ENCODE measurements around the gene GALNTL6.

GALNTL6 gene

GRCh38 chr4:172584816-172585215 lies 771.6 kb downstream of the GALNTL6 start:
- no peak for DNase-seq

GRCh38 chr4:172596206-172596605 lies 783.0 kb downstream of the GALNTL6 start:
- no peak for DNase-seq

- no peak for DNase-seq
These were observed 786.4 kb downstream of the GALNTL6 start for GRCh38 chr4:172599554-172599953.

GRCh38 chr4:172601195-172601594 lies 788.0 kb downstream of the GALNTL6 start:
- DNase-seq, result peak; percentile 82

GRCh38 chr4:172619218-172619617 lies 806.0 kb downstream of the GALNTL6 start:
- no peak for DNase-seq

- no peak for DNase-seq
These were observed 806.6 kb downstream of the GALNTL6 start for GRCh38 chr4:172619798-172620197.

GRCh38 chr4:172628263-172628662 lies 815.1 kb downstream of the GALNTL6 start:
- DNase-seq, result no peak

- no peak for DNase-seq
These were observed 817.1 kb downstream of the GALNTL6 start for GRCh38 chr4:172630280-172630679.

GRCh38 chr4:172631832-172632231 lies 818.6 kb downstream of the GALNTL6 start:
- DNase-seq, result no peak

- DNase-seq, result no peak
These were observed 835.3 kb downstream of the GALNTL6 start for GRCh38 chr4:172648471-172648870.

- DNase-seq, result no peak
These were observed 835.9 kb downstream of the GALNTL6 start for GRCh38 chr4:172649143-172649542.

GRCh38 chr4:172650758-172651530 lies 837.7 kb downstream of the GALNTL6 start:
- DNase-seq, result no peak

GRCh38 chr4:172651961-172652360 lies 838.8 kb downstream of the GALNTL6 start:
- DNase-seq, result no peak

- DNase-seq, result no peak
These were observed 839.2 kb downstream of the GALNTL6 start for GRCh38 chr4:172652369-172652768.

- DNase-seq, result no peak
These were observed 840.5 kb downstream of the GALNTL6 start for GRCh38 chr4:172653676-172654075.

- peak; percentile 69 for DNase-seq
These were observed 841.3 kb downstream of the GALNTL6 start for GRCh38 chr4:172654457-172654856.

GRCh38 chr4:172656055-172656454 lies 842.9 kb downstream of the GALNTL6 start:
- no peak for DNase-seq

- no peak for DNase-seq
These were observed 843.9 kb downstream of the GALNTL6 start for GRCh38 chr4:172657081-172657480.

- DNase-seq, result no peak
These were observed 847.0 kb downstream of the GALNTL6 start for GRCh38 chr4:172660251-172660650.

- DNase-seq, result no peak
These were observed 848.9 kb downstream of the GALNTL6 start for GRCh38 chr4:172662113-172662512.

- DNase-seq, result no peak
These were observed 853.6 kb downstream of the GALNTL6 start for GRCh38 chr4:172666711-172667368.

GRCh38 chr4:172674811-172675210 lies 861.6 kb downstream of the GALNTL6 start:
- DNase-seq, result no peak

GRCh38 chr4:172675232-172675631 lies 862.0 kb downstream of the GALNTL6 start:
- no peak for DNase-seq

- DNase-seq, result peak; percentile 45
These were observed 867.5 kb downstream of the GALNTL6 start for GRCh38 chr4:172680691-172681090.

- no peak for DNase-seq
These were observed 869.8 kb downstream of the GALNTL6 start for GRCh38 chr4:172683021-172683420.
